Measurements from ENCODE around the gene UBE2K. TPM values are rescaled to one million over a fixed set of nuclear protein-coding genes. Genes with fewer than 3 reads are reported as not detected.
"Not testable (repeated sequence)": the region's sequence is repeated elsewhere in the genome, so short reads cannot be mapped to it uniquely, and the experiment has no call there.

UBE2K gene
- total RNA-seq, 1 donor from 2014 or later, result 93.7 TPM

GRCh38 chr4:39730072-39730471, 32.1 kb downstream of the UBE2K start:
- DNase-seq, result no peak

DNA sequence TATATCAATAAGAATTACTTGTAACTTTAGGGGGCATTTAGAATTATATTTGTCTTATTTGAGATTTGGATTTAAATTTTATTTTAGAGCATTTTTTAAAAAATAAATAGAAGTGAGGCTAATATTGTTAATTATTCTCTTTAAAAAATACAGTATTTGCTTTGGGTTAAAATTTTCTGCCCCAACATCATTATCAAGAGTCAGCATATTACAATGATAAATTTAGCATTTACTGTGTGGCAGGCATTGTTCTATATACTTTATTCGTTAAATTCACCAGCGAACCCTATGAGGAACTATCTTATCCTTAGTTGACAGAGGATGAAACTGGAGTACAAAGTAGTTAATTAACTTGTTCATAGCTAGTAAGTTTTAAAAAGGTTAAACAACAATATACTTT, 34.0 kb downstream of the UBE2K start:
- no peak for DNase-seq

- DNase-seq, result no peak
These were observed 34.8 kb downstream of the UBE2K start for GRCh38 chr4:39732728-39733127.

DNA sequence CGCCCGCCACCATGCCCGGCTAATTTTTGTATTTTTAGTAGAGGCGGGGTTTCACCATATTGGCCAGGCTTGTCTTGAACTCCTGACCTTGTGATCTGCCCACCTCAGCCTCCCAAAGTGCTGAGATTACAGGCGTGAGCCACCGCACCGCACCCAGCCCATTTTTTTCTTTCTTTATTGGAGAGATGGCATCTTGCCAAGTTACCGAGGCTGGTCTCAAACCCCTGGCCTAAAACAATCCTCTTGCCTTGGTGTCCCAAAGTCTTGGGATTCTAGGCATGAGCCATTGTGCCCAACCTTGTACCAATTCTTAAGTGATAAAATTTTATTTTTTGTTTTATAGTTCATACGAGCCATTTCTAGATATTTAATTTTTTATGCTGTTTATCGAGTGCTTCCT, 41.7 kb downstream of the UBE2K start:
- not testable (repeated sequence) for DNase-seq

DNA sequence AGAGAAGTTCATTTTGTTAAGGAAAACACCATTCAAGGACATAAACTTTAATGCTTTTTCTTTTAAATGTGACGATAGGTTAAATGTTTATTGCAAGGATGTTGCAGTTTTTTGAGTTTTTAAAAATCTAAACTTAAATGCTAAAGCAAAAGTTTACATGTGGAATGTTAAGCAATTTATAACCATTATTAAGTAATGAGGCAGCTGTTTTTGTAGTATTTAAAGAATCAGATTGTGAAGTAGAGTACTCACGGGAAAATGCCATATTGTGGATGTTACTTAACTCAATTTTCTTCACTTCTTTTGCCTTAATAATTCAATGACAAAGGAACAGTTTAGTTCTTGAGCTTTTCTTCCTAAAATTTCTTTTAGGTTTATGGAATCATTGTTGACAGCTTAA, 43.5 kb downstream of the UBE2K start:
- DNase-seq, result no peak

- no peak for DNase-seq
These were observed 48.0 kb downstream of the UBE2K start for GRCh38 chr4:39745920-39746319.

- no peak for DNase-seq
These were observed 52.3 kb downstream of the UBE2K start for GRCh38 chr4:39750216-39750615.

GRCh38 chr4:39754309-39754708, 56.4 kb downstream of the UBE2K start:
- no peak for DNase-seq

DNA sequence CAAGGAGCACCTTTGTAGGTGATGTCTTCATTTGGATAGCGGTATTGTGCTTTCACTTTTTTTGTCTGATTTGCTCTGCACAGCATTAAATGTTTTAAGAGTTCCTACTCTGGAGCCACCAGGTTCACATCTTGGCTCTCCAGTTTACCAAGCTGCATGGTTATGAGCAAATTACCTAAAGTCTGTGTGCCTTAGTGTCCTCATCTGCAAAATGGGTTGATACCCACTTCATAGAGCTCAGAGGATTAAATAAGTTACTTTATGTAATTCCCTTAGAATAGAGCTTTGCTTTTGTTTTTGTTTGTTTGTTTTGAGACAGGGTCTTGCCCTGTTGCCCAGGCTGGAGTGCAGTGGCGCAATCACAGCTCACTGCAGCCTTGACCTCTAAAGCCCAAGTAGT, 58.2 kb downstream of the UBE2K start:
- DNase-seq, result no peak

GRCh38 chr4:39758176-39758575, 60.2 kb downstream of the UBE2K start:
- DNase-seq, result no peak

GRCh38 chr4:39759569-39759968, 61.6 kb downstream of the UBE2K start:
- DNase-seq, result no peak

- no peak for DNase-seq
These were observed 63.2 kb downstream of the UBE2K start for GRCh38 chr4:39761005-39761667.

GRCh38 chr4:39763714-39764572, 66.0 kb downstream of the UBE2K start:
- no peak for DNase-seq

GRCh38 chr4:39770005-39770404, 72.1 kb downstream of the UBE2K start:
- DNase-seq, result no peak

- DNase-seq, result no peak
These were observed 72.5 kb downstream of the UBE2K start for GRCh38 chr4:39770471-39770870.

DNA sequence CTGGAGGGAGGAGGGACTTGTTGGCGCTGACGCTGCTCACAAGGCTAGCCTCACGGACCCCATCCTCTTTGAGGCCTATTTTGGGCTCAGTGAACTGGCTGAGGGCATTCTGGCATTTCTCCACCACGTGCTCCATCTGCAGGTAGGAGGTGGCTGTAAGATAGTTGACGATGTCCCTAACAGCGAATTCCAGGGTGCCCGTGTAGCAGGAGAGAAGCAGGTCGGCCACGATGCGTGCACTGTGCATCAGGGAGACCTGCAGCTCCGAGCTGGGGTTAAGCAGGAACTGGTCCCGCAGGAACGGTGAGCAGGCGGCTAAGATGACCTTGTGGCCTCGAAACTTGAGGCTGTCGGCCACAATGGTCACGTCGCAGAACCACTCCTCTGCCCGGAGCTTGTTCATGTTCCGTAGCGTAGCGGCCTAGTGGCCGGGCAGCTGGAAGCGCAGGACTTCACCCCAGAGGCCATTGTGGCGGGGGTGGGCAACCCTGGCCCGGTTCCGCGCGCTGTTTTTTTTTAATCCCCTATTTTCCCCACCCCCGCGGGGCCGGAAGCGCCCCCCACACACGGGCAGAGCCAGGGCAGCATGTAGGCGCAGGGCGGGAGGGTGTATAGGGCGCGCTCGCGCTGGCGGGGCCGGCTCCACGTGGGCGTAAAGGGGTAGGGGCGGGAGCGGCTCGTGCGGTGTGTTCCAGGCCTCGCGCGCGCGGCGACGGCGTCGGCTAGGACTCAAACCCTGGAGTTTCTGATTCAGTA, 73.2 kb downstream of the UBE2K start:
- DNase-seq, result no peak

GRCh38 chr4:39781988-39782387, 84.1 kb downstream of the UBE2K start:
- DNase-seq, result not testable (repeated sequence)

DNA sequence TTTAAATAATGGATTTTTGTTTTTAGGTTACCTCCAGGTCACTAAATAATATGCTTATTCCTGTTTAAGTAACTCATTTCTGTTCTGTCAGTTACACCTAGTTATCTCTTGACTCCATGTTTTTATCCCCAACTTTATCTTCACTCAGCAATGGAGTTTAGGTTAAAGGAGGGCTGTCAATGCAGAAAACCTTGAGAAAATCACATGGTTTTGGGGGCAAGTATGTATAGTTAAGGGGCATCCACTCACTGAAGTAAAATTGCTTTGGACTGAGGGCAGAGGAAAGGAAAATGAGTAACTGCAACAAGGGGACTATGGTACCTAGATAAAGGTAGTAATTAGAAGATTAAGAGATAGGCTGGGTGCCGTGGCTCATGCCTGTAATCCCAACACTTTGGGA, 87.1 kb downstream of the UBE2K start:
- no peak for DNase-seq

DNA sequence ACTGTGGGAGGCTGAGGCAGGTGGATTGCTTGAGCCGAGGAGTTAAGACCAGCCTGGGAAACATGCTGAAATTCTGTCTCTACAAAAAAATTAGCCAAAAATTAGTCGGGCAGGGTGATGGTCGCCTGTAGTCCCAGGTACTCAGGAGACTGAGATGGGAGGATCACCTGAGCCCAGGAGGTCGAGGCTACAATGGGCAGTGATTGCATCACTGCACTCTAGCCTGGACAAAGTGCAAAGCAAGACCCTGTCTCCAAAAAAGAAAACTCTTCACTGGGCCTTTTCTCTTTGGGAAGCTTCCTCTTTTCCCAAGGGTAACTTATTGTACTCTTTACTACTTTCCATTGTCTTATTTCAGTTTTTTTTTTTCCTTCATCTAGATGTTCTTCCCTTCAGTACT, 88.9 kb downstream of the UBE2K start:
- no peak for DNase-seq

GRCh38 chr4:39792128-39792527, 94.2 kb downstream of the UBE2K start:
- DNase-seq, result no peak

- no peak for DNase-seq
These were observed 94.6 kb downstream of the UBE2K start for GRCh38 chr4:39792529-39792928.

DNA sequence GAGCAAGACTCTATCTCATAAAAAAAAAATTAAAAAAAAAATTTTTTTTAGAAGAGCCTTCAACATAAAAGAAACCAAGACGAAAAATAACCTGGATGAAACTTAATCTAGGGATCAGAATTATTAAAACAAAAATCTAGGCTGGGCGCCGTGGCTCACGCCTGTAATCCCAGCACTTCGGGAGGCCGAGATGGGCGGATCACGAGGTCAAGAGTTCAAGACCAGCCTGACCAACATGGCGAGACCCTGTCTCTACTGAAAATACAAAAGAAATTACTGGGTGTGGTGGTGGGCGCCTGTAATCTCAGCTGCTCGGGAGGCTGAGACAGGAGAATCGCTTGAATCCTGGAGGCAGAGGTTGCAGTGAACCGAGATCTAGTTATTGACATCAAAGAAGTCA, 95.0 kb downstream of the UBE2K start:
- not testable (repeated sequence) for DNase-seq

GRCh38 chr4:39802005-39802404, 104.1 kb downstream of the UBE2K start:
- DNase-seq, result no peak

All from occipital lobe (tissue), 2 donors.